ENCODE results near the gene ZNF511.

ZNF511 gene

DNA sequence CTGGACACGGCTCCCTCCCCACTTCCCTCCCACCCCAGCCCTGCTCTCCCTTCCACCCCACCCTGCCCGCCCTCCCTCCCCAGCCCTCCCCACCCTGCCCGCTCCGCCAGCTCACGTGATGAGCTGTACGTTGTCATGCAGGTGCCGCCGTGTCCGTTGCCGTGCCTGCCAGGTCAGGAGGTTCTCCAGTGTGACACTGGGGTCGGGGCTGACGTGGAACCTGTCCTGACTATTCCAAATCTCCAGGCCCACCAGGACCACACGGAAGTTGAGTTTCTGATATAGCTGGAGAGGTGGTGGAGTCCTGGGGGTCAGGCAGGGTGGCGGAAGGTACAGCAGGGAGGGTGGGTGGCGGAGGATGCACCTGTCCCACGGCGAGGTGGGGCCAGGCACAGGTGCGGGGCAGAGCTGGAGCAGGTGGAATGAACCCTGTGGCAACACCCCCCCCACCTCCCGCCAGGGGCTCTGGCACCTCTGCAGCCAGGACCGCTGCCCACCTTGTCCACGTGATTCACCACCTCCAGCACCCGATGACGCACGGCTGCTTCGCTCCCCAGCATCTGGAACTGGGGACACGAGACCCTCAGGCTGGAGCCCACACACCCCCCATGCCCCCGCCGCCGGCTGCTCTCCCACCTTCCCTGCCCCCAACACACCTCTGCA is 36.3 kb upstream of the ZNF511 start (continued):
- TF ChIP-seq FEZF1 (tag by site-specific recombination; IDR thresholded peaks at IDR 0.05), result no peak
- TF ChIP-seq ZNF792 (tag by site-specific recombination; IDR thresholded peaks at IDR 0.05), result no peak
- 0 out of 2 replicates have a peak, but pooled peaks have one; percentile 9 for TF ChIP-seq ZFHX2 (tag by site-specific recombination; conservative IDR thresholded peaks at IDR 0.05)

DNA sequence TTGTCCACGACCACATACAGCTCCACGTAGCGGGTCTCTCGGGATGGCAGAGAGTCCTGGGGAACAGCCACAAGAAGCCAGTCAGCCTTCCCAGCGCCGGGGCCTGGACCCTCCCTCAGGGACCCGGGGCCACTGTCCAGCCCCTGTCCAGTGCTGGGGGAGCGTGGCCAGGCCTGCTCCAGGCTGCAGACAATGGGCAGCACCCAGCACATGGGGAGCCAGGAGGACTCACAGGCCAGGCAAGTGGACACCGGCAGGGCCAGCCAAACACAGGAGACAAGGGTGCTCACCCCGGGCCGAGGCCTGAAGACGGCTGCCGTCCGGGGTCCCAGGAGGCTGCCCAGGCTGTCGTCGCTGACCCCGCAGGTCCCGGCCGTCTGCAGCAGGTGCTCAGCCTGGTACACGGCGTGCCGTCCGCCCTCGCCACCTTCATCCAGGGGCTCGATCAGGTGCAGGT is 35.7 kb upstream of the ZNF511 start:
- no peaks in the 10 kb centered on the region for H3K4me1 ChIP-seq (ENCODE audit: control insufficient read depth, insufficient read depth, low read length)
- no peak overlapping the region for H3K4me3 ChIP-seq (ENCODE audit: low read depth, low read length)
- ChIA-PET POLR2A (no interaction called here), CTCF (no interaction called here)
- TF ChIP-seq ZNF114 (tag by site-specific recombination; IDR thresholded peaks at IDR 0.05) (no peak), ZNF658 (tag by site-specific recombination; IDR thresholded peaks at IDR 0.05) (no peak), ZNF335 (tag by site-specific recombination; conservative IDR thresholded peaks at IDR 0.05) (no peak), GFI1B (tag by site-specific recombination; IDR thresholded peaks at IDR 0.05) (no peak), ZBTB20 (tag by site-specific recombination; IDR thresholded peaks at IDR 0.05) (no peak), ZNF248 (tag by site-specific recombination; IDR thresholded peaks at IDR 0.05) (no peak), ZNF24 (tag by site-specific recombination; IDR thresholded peaks at IDR 0.05) (no peak), ZNF514 (tag by site-specific recombination; IDR thresholded peaks at IDR 0.05) (no peak), ZNF221 (tag by site-specific recombination; IDR thresholded peaks at IDR 0.05; ENCODE audit: borderline replicate concordance) (no peak), OVOL3 (tag by site-specific recombination; IDR thresholded peaks at IDR 0.05) (no peak), ZNF677 (tag by site-specific recombination; IDR thresholded peaks at IDR 0.05) (no peak), ZNF433 (tag by site-specific recombination; IDR thresholded peaks at IDR 0.05; ENCODE audit: low read depth) (no peak), ZNF302 (tag by site-specific recombination; IDR thresholded peaks at IDR 0.05; ENCODE audit: low read depth) (no peak)
- TF ChIP-seq, protein P1, sequence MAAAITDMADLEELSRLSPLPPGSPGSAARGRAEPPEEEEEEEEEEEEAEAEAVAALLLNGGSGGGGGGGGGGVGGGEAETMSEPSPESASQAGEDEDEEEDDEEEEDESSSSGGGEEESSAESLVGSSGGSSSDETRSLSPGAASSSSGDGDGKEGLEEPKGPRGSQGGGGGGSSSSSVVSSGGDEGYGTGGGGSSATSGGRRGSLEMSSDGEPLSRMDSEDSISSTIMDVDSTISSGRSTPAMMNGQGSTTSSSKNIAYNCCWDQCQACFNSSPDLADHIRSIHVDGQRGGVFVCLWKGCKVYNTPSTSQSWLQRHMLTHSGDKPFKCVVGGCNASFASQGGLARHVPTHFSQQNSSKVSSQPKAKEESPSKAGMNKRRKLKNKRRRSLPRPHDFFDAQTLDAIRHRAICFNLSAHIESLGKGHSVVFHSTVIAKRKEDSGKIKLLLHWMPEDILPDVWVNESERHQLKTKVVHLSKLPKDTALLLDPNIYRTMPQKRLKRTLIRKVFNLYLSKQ (tag by site-specific recombination; IDR thresholded peaks at IDR 0.05; ENCODE audit: borderline replicate concordance), result no peak
- TF ChIP-seq, protein P2, sequence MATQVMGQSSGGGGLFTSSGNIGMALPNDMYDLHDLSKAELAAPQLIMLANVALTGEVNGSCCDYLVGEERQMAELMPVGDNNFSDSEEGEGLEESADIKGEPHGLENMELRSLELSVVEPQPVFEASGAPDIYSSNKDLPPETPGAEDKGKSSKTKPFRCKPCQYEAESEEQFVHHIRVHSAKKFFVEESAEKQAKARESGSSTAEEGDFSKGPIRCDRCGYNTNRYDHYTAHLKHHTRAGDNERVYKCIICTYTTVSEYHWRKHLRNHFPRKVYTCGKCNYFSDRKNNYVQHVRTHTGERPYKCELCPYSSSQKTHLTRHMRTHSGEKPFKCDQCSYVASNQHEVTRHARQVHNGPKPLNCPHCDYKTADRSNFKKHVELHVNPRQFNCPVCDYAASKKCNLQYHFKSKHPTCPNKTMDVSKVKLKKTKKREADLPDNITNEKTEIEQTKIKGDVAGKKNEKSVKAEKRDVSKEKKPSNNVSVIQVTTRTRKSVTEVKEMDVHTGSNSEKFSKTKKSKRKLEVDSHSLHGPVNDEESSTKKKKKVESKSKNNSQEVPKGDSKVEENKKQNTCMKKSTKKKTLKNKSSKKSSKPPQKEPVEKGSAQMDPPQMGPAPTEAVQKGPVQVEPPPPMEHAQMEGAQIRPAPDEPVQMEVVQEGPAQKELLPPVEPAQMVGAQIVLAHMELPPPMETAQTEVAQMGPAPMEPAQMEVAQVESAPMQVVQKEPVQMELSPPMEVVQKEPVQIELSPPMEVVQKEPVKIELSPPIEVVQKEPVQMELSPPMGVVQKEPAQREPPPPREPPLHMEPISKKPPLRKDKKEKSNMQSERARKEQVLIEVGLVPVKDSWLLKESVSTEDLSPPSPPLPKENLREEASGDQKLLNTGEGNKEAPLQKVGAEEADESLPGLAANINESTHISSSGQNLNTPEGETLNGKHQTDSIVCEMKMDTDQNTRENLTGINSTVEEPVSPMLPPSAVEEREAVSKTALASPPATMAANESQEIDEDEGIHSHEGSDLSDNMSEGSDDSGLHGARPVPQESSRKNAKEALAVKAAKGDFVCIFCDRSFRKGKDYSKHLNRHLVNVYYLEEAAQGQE (tag by site-specific recombination; IDR thresholded peaks at IDR 0.05), result no peak
- TF ChIP-seq, protein P3, sequence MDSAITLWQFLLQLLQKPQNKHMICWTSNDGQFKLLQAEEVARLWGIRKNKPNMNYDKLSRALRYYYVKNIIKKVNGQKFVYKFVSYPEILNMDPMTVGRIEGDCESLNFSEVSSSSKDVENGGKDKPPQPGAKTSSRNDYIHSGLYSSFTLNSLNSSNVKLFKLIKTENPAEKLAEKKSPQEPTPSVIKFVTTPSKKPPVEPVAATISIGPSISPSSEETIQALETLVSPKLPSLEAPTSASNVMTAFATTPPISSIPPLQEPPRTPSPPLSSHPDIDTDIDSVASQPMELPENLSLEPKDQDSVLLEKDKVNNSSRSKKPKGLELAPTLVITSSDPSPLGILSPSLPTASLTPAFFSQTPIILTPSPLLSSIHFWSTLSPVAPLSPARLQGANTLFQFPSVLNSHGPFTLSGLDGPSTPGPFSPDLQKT (IDR thresholded peaks at IDR 0.05; ENCODE audit: borderline replicate concordance, low read depth, low read length), result no peak
- TF ChIP-seq, protein P4, sequence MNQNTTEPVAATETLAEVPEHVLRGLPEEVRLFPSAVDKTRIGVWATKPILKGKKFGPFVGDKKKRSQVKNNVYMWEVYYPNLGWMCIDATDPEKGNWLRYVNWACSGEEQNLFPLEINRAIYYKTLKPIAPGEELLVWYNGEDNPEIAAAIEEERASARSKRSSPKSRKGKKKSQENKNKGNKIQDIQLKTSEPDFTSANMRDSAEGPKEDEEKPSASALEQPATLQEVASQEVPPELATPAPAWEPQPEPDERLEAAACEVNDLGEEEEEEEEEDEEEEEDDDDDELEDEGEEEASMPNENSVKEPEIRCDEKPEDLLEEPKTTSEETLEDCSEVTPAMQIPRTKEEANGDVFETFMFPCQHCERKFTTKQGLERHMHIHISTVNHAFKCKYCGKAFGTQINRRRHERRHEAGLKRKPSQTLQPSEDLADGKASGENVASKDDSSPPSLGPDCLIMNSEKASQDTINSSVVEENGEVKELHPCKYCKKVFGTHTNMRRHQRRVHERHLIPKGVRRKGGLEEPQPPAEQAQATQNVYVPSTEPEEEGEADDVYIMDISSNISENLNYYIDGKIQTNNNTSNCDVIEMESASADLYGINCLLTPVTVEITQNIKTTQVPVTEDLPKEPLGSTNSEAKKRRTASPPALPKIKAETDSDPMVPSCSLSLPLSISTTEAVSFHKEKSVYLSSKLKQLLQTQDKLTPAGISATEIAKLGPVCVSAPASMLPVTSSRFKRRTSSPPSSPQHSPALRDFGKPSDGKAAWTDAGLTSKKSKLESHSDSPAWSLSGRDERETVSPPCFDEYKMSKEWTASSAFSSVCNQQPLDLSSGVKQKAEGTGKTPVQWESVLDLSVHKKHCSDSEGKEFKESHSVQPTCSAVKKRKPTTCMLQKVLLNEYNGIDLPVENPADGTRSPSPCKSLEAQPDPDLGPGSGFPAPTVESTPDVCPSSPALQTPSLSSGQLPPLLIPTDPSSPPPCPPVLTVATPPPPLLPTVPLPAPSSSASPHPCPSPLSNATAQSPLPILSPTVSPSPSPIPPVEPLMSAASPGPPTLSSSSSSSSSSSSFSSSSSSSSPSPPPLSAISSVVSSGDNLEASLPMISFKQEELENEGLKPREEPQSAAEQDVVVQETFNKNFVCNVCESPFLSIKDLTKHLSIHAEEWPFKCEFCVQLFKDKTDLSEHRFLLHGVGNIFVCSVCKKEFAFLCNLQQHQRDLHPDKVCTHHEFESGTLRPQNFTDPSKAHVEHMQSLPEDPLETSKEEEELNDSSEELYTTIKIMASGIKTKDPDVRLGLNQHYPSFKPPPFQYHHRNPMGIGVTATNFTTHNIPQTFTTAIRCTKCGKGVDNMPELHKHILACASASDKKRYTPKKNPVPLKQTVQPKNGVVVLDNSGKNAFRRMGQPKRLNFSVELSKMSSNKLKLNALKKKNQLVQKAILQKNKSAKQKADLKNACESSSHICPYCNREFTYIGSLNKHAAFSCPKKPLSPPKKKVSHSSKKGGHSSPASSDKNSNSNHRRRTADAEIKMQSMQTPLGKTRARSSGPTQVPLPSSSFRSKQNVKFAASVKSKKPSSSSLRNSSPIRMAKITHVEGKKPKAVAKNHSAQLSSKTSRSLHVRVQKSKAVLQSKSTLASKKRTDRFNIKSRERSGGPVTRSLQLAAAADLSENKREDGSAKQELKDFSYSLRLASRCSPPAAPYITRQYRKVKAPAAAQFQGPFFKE (tag by site-specific recombination; IDR thresholded peaks at IDR 0.05; ENCODE audit: borderline replicate concordance), result no peak
- TF ChIP-seq, protein P5, sequence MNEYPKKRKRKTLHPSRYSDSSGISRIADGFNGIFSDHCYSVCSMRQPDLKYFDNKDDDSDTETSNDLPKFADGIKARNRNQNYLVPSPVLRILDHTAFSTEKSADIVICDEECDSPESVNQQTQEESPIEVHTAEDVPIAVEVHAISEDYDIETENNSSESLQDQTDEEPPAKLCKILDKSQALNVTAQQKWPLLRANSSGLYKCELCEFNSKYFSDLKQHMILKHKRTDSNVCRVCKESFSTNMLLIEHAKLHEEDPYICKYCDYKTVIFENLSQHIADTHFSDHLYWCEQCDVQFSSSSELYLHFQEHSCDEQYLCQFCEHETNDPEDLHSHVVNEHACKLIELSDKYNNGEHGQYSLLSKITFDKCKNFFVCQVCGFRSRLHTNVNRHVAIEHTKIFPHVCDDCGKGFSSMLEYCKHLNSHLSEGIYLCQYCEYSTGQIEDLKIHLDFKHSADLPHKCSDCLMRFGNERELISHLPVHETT (tag by site-specific recombination; IDR thresholded peaks at IDR 0.05), result no peak
- H3K36me3 ChIP-seq (ENCODE audit: control insufficient read depth in 2 of 2, insufficient read depth in 1 of 2, low read length in 2 of 2), result peaks cover 0 to 10% of the 10 kb centered on the region in 2 experiments; a peak in 1 of 3 replicates
- no peaks in the 10 kb centered on the region for H3K9me3 ChIP-seq (ENCODE audit: control insufficient read depth, insufficient read depth, low read depth, low read length)
- H3K27ac ChIP-seq (ENCODE audit: extremely low read depth, low read depth, low read length), result no peak overlapping the region

All from HEK293 (cell line).